HEK293T (cell line): ENCODE data around the gene SWI5.

Source experiments
- BHLHE40 ChIP-seq: fragments of 450-650 bp; IDR thresholded peaks from 2 replicates; pipeline ENCODE4 v1.6.1; 2016; ENCODE audit warnings: mild to moderate bottlenecking, moderate library complexity, borderline replicate concordance
- SUZ12 ChIP-seq: fragments of 450-650 bp; IDR thresholded peaks from 2 replicates; pipeline ENCODE4 v1.6.1; 2016; ENCODE audit warnings: mild to moderate bottlenecking
- ZNF384 ChIP-seq: fragments of 450-650 bp; IDR thresholded peaks from 2 replicates; pipeline ENCODE4 v1.6.1; 2016

DNA sequence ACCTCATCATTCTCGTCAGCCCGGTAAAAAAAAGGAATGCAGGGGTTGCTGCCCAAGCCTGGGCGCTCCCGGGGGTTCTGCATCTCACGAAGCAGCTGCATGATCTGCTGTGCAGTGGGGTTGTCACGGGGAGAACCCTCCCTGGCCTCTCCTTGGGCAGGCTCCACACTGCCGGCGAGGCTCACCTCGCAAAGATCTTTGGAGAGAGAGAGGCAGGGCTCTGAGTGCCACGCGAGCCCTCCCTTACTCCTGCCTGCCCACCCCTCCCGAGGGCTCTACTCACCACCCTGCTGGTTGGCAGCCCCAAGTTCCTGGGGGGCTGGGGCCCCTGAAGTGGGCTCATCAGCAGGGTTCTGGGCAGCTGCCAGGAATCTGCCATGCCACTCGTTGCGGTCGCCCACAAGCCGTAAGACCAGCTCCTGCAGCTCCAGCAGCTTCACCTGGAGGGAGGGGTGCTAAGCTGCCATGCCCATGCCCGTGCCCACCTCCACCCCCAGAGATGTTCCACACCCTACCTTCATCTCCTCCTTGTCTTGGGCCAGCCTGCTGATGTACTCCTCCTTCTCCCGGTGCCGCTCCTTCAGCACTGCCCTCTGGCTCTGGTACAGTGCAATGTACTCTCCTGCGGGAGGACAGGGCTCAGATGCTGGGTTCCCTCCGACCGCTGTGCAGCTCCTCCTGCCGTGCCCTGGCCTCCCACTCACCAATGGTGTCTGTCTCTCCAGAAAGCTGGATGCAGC is 18.8 kb upstream of the SWI5 start:
- TF ChIP-seq SUZ12: no peak
- no peak for TF ChIP-seq ZNF384
- no peak for TF ChIP-seq BHLHE40
